HepG2 (cell line): ENCODE measurements around the gene SAC3D1. TPM values are rescaled to one million over a fixed set of nuclear protein-coding genes. Genes with fewer than 3 reads are reported as not detected.

Experiments used
- ARID4A ChIP-seq: sonication (generic); formaldehyde crosslinking; IDR thresholded peaks from 2 replicates; pipeline ENCODE4 v1.5.0; 2020; ENCODE audit warnings: mild to moderate bottlenecking, missing genetic modification reagents, borderline replicate concordance
- NCOA2 ChIP-seq: sonication (generic); formaldehyde crosslinking; IDR thresholded peaks from 2 replicates; pipeline ENCODE4 v1.8.0; 2022; ENCODE audit warnings: inconsistent platforms
- NFAT5 ChIP-seq: sonication (generic); formaldehyde crosslinking; IDR thresholded peaks from 2 replicates; pipeline ENCODE4 v1.4.0; 2020; ENCODE audit warnings: missing genetic modification reagents
- RARA ChIP-seq: IDR thresholded peaks from 2 replicates; pipeline ENCODE4 v1.6.1; 2016; ENCODE audit warnings: missing genetic modification reagents, missing compliant biosample characterization
- RBM22 ChIP-seq: fragments of 200-400 bp; formaldehyde crosslinking; optimal IDR thresholded peaks from 2 replicates; pipeline ENCODE3; 2017; ENCODE audit warnings: mild to moderate bottlenecking, low read length, moderate library complexity
- SAFB2 ChIP-seq: sonication (generic); formaldehyde crosslinking; IDR thresholded peaks from 2 replicates; pipeline ENCODE4 v1.5.1; 2020; ENCODE audit warnings: missing genetic modification reagents, low read depth, mild to moderate bottlenecking, borderline replicate concordance
- SAP130 ChIP-seq: IDR thresholded peaks from 2 replicates; pipeline ENCODE4 v1.6.1; 2016; ENCODE audit warnings: low read depth
- SYNCRIP ChIP-seq: fragments of 200-400 bp; formaldehyde crosslinking; IDR thresholded peaks from 2 replicates; pipeline ENCODE4 v1.6.1; 2018; ENCODE audit warnings: mild to moderate bottlenecking, low read depth, low read length; ENCODE audit not compliant: insufficient read depth
- TMF1 ChIP-seq: sonication (generic); formaldehyde crosslinking; IDR thresholded peaks from 2 replicates; pipeline ENCODE4 v1.8.1; 2022; ENCODE audit warnings: low read depth, missing genetic modification reagents
- ZBTB1 ChIP-seq: sonication (generic); formaldehyde crosslinking; IDR thresholded peaks from 2 replicates; pipeline ENCODE4 v1.4.0; 2020; ENCODE audit warnings: missing genetic modification reagents, borderline replicate concordance
- ZKSCAN5 ChIP-seq: sonication (generic); formaldehyde crosslinking; IDR thresholded peaks from 2 replicates; pipeline ENCODE4 v1.5.1; 2020; ENCODE audit warnings: mild to moderate bottlenecking, missing genetic modification reagents
- ZNF44 ChIP-seq: sonication (generic); formaldehyde crosslinking; IDR thresholded peaks from 2 replicates; pipeline ENCODE4 v1.5.1; 2020; ENCODE audit warnings: mild to moderate bottlenecking, missing genetic modification reagents
- ZNF570 ChIP-seq: sonication (generic); formaldehyde crosslinking; IDR thresholded peaks from 2 replicates; pipeline ENCODE4 v1.4.0; 2020; ENCODE audit warnings: mild to moderate bottlenecking, missing genetic modification reagents, borderline replicate concordance
- ZNF891 ChIP-seq: sonication (generic); formaldehyde crosslinking; IDR thresholded peaks from 2 replicates; pipeline ENCODE4 v1.5.0; 2020; ENCODE audit warnings: mild to moderate bottlenecking, missing genetic modification reagents
- polyA plus RNA-seq, 8 experiments: library from polyadenylated mRNA; depleted of rRNA in 3 of 8; stranded (reverse) in 7 of 8; unstranded in 1 of 8; fragments of >200 nt; fragmentation: Illumina TruSeq in 4 of 8; extraction: Trizol in 4 of 8; gene quantifications; 2 replicates each; pipeline versions ENCODE4 v1.2.1 to v1.2.3, GENCODE V29; 2011 to 2016; ENCODE audit warnings: low read depth in 4 of 8, missing spikeins in 1 of 8, mixed read lengths in 1 of 8; ENCODE audit not compliant: insufficient read depth in 1 of 8
- total RNA-seq, 5 experiments: library from RNA; depleted of rRNA; stranded (reverse); fragments of >200 nt; fragmentation: Illumina TruSeq; extraction: Trizol; gene quantifications; 2 replicates each; pipeline ENCODE4 v1.2.3, GENCODE V29; 2016; ENCODE audit warnings: low read depth in 1 of 5
- TF ChIP-seq, protein P1 (sequence below): IDR thresholded peaks from 2 replicates; pipeline ENCODE4 v1.4.0; 2020; ENCODE audit warnings: mild to moderate bottlenecking, missing genetic modification reagents

Gene SAC3D1
- total and polyA plus RNA-seq, 2 of the 13 experiments (the other 11 are each of a cell fraction or from before 2014, with no cell fraction given), result 7.4 to 36.3 TPM

GRCh38 chr11:65027213-65028067 is 13.6 kb upstream of the SAC3D1 start, which contains the start of gene SNX15 (continued):
- TF ChIP-seq NFAT5 (CRISPR knock-in tag) (no peak), ARID4A (CRISPR knock-in tag) (peak; percentile 79), TMF1 (CRISPR knock-in tag) (no peak), ZNF570 (no peak), ZBTB1 (no peak), ZNF891 (CRISPR knock-in tag) (peak; percentile 84; the same call in 1 of the 2 replicates), RARA (CRISPR knock-in tag) (0 out of 2 replicates have a peak, but pooled peaks have one; percentile 13), SYNCRIP (no peak), RBM22 (no peak), ZKSCAN5 (no peak), SAFB2 (CRISPR knock-in tag) (peak; percentile 90; the same call in 1 of the 2 replicates), SAP130 (peak; percentile 89), ZNF44 (0 out of 2 replicates have a peak, but pooled peaks have one; percentile 74), NCOA2 (CRISPR knock-in tag) (0 out of 2 replicates have a peak, but pooled peaks have one; percentile 32)
- TF ChIP-seq, protein P1, sequence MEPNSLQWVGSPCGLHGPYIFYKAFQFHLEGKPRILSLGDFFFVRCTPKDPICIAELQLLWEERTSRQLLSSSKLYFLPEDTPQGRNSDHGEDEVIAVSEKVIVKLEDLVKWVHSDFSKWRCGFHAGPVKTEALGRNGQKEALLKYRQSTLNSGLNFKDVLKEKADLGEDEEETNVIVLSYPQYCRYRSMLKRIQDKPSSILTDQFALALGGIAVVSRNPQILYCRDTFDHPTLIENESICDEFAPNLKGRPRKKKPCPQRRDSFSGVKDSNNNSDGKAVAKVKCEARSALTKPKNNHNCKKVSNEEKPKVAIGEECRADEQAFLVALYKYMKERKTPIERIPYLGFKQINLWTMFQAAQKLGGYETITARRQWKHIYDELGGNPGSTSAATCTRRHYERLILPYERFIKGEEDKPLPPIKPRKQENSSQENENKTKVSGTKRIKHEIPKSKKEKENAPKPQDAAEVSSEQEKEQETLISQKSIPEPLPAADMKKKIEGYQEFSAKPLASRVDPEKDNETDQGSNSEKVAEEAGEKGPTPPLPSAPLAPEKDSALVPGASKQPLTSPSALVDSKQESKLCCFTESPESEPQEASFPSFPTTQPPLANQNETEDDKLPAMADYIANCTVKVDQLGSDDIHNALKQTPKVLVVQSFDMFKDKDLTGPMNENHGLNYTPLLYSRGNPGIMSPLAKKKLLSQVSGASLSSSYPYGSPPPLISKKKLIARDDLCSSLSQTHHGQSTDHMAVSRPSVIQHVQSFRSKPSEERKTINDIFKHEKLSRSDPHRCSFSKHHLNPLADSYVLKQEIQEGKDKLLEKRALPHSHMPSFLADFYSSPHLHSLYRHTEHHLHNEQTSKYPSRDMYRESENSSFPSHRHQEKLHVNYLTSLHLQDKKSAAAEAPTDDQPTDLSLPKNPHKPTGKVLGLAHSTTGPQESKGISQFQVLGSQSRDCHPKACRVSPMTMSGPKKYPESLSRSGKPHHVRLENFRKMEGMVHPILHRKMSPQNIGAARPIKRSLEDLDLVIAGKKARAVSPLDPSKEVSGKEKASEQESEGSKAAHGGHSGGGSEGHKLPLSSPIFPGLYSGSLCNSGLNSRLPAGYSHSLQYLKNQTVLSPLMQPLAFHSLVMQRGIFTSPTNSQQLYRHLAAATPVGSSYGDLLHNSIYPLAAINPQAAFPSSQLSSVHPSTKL (CRISPR knock-in tag), result peak; percentile 33; the same call in 1 of the 2 replicates
